LNCaP clone FGC (cell line): ENCODE measurements around the gene SELENOK.

ENCODE experiments used
- DNase-seq: peaks from one replicate; pipeline ENCODE4 v3.0.0-alpha.2; 2011; ENCODE audit warnings: low read depth
- H3K4me3 ChIP-seq: 2 replicates; pipeline ENCODE4 v1.5.1; 2011; ENCODE audit warnings: mild to moderate bottlenecking, low read depth, low read length, control low read depth
- TF ChIP-seq, protein P1 (sequence below): IDR thresholded peaks from 2 replicates; pipeline ENCODE4 v1.5.1; 2012; ENCODE audit warnings: mild to moderate bottlenecking; ENCODE audit not compliant: control insufficient read depth, insufficient read depth; ENCODE audit errors: extremely low read depth

SELENOK gene

DNA sequence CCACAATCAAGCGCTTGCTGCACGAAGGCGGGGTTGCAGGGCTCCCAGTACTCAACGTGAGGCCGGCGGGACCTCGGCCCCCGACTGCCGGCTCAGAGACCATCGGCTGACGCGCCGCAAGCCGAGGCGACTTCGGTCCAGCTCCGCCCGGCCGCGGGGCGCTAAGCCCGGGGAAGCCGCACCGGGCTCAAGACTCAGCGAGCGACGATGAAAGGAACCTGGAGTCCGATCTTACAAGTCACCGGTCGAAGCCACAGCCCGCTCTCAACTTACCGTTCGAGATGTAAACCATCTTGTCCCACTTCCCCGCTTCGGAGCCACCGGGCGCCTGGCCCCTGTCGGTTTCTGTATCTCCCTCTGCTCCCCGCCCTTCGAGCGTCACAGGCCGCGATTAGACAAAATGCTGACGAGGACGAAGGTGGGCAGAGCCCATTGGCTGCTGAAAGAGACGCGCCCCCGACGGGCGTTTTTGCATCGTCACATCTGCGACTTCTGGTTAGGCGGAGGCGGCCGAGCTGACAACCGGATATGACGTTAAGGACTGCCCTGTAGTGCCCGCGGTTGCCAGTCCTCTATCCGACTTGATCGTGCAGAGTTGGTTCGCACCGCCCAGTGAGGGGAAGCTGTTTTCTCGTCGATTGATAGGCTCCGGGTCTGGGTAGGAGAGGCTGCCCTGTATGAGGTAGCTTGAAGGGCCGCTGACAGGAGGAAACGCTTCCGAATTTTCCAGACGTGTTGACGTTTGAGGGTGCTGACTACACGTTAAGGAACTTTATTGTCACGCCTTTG lies at the start of gene SELENOK:
Gene SELENOK, minus strand, starts transcription at position 363 of the 789 bp plus-strand sequence.
- DNase-seq = peak; percentile 99
- TF ChIP-seq, protein P1, sequence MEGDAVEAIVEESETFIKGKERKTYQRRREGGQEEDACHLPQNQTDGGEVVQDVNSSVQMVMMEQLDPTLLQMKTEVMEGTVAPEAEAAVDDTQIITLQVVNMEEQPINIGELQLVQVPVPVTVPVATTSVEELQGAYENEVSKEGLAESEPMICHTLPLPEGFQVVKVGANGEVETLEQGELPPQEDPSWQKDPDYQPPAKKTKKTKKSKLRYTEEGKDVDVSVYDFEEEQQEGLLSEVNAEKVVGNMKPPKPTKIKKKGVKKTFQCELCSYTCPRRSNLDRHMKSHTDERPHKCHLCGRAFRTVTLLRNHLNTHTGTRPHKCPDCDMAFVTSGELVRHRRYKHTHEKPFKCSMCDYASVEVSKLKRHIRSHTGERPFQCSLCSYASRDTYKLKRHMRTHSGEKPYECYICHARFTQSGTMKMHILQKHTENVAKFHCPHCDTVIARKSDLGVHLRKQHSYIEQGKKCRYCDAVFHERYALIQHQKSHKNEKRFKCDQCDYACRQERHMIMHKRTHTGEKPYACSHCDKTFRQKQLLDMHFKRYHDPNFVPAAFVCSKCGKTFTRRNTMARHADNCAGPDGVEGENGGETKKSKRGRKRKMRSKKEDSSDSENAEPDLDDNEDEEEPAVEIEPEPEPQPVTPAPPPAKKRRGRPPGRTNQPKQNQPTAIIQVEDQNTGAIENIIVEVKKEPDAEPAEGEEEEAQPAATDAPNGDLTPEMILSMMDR = no peak
- peak within 1 kb of the TSS; percentile 97 for H3K4me3 ChIP-seq

DNA sequence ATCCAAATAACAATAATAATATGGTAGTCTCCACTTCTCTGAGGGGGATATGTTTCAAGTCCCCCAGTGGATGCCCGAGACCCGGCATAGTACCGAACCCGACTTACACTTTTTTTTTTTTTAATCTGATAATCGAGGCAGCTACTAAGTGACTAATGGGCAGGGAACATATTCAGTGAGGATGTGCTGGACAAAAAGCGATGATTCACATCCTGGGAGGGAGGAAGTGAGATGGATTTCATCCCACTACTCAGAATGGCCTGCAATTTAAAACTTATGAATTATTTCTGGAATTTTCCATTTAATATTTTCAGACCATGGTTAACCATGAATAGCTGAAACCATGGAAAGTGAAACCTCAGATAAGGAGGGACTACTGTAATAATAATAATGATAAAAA lies 49.5 kb upstream of the SELENOK start:
- TF ChIP-seq, protein P1 = no peak
- no peak overlapping the region for H3K4me3 ChIP-seq
- DNase-seq = no peak

DNA sequence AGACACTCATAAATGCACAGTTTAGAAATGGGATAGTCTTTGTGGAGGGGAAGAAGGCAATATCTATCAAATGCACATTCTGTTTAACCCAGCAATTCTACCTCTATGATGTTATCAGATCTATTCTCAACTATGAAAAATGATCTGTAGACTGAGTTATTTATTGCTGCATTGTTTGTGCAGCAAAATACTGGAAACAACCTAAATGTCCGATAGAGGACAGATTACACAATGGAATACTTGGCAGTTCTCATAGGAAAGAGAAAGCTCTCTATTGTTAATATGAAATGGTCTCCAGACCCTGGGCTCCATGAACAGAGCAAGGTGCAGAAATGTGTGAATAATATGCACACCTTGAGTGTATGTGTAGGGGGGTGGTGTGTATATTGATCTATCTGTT lies 49.0 kb upstream of the SELENOK start:
- DNase-seq = no peak
- TF ChIP-seq, protein P1 = no peak
- no peak overlapping the region for H3K4me3 ChIP-seq

DNA sequence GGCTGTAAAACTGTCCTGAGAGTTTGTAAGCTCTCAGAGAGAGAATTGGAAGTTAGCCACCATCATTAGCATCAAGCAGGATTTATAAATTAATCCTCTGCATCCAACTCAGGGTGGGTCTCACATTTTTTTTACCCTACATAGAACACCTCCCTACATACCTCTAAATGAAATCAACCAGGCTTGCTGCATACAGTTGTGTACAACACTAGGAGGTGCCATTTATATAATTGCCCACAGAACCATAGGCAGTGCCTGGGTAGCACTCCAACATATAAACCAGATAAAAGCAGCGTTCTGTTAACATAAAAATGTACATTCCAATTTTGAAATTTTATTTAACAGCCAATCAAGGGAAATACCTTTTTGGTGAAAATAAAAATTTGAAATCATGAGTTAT lies 48.2 kb upstream of the SELENOK start:
- DNase-seq = no peak

DNA sequence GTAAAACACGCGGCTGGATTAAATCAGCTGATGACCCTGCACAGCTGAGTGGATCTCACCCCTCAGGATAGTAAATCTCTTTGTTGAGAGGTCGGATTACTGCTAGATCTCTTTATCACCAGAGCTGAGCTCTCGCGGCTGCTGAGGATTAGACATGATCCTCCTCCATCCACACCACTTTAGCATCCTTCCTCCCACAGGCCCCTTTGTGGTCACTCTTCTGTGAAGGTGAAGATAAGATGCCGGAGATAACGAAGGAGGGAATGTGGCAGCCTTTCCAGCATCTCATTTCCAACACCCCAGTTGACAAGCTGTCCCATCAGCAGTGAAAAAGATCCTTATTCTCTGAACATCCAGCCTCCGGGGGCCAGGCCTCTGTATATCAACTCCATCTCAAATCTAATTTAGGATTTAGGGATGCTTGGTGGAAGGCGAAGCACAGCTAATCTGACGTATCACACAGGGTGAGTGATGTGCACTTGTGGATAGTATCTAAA lies 47.5 kb upstream of the SELENOK start:
- DNase-seq = no peak
- no peak overlapping the region for H3K4me3 ChIP-seq
- TF ChIP-seq, protein P1 = no peak

More for the DNA sequence above, 48.2 kb upstream of the SELENOK start:
- TF ChIP-seq, protein P1 = peak; percentile 45
- H3K4me3 ChIP-seq = no peak overlapping the region

DNA sequence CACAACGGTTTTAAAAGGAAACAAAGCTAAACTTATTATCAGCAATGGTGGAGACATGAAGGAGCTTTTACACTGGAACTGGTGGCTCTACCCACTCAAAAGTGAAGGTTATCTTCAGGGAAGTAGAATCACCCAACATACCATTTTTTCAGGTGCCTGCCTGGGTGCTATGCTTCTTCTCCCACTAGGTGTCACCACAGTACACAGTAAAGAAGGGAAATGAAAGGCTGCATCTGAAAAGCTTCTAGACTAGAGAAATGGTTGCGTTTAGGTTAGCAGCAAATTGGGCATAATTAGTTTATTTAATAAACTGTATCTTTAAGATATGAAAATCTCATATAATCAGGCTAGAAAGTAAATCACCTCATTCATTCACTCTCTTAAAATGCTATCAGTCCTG lies 47.0 kb upstream of the SELENOK start:
- no peak overlapping the region for H3K4me3 ChIP-seq
- peak; percentile 17 for DNase-seq
- TF ChIP-seq, protein P1 = peak; percentile 90
